ENCODE results near the gene EML6.

DNA sequence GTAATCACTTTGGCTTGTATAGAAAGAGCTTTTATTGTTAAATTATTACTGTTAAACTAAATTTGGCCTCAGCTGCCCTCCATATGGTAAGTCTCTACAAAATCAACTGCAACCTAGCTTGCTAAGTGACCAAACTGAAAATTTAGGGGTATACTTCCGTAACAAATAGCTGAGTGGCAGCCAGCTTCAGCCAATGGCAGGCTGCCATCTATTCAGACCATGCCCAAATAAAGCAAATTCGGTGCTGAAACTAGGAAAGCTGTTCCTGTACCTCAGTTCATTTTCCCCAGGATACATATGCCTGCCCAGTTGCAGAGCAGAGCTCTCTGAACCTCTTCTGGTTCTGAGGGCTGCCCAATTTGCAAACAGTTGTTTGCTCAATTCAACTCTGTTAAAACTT lies 94.8 kb downstream of the EML6 start:
- TF ChIP-seq, protein P1, sequence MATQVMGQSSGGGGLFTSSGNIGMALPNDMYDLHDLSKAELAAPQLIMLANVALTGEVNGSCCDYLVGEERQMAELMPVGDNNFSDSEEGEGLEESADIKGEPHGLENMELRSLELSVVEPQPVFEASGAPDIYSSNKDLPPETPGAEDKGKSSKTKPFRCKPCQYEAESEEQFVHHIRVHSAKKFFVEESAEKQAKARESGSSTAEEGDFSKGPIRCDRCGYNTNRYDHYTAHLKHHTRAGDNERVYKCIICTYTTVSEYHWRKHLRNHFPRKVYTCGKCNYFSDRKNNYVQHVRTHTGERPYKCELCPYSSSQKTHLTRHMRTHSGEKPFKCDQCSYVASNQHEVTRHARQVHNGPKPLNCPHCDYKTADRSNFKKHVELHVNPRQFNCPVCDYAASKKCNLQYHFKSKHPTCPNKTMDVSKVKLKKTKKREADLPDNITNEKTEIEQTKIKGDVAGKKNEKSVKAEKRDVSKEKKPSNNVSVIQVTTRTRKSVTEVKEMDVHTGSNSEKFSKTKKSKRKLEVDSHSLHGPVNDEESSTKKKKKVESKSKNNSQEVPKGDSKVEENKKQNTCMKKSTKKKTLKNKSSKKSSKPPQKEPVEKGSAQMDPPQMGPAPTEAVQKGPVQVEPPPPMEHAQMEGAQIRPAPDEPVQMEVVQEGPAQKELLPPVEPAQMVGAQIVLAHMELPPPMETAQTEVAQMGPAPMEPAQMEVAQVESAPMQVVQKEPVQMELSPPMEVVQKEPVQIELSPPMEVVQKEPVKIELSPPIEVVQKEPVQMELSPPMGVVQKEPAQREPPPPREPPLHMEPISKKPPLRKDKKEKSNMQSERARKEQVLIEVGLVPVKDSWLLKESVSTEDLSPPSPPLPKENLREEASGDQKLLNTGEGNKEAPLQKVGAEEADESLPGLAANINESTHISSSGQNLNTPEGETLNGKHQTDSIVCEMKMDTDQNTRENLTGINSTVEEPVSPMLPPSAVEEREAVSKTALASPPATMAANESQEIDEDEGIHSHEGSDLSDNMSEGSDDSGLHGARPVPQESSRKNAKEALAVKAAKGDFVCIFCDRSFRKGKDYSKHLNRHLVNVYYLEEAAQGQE (IDR thresholded peaks at IDR 0.05; ENCODE audit: insufficient read depth in 1 of 2, low read depth in 2 of 2, low read length in 2 of 2) = no peak
- no peak for TF ChIP-seq SIN3A (IDR thresholded peaks at IDR 0.05; ENCODE audit: borderline replicate concordance, insufficient read depth, low read length)
